ENCODE measurements around the gene C12orf60.
A peak's percentile ranks its signal among the peaks of the same experiment; 100 is the strongest.
"Not testable (repeated sequence)": the region's sequence is repeated elsewhere in the genome, so short reads cannot be mapped to it uniquely, and the experiment has no call there.

C12orf60 gene

GRCh38 chr12:14803011-14803829 lies at the start of gene C12orf60, which contains the start of gene WBP11:
Gene C12orf60, plus strand, starts transcription at chr12:14803670. Its CDS starts 19,266 bp downstream, at chr12:14822936.
Gene WBP11, minus strand, starts transcription at chr12:14803478. Its CDS starts 2,095 bp downstream, at chr12:14801383.
- peak; percentile 84 to 87 for DNase-seq

- no peak for DNase-seq
Measured at GRCh38 chr12:14756334-14757143, 46.9 kb upstream of the C12orf60 start.

- DNase-seq = not testable (repeated sequence)
Measured at GRCh38 chr12:14759711-14760280, 43.7 kb upstream of the C12orf60 start.

GRCh38 chr12:14765398-14765797 lies 38.1 kb upstream of the C12orf60 start:
- no peak for DNase-seq

- DNase-seq = not testable (repeated sequence)
Measured at GRCh38 chr12:14766020-14766419, 37.5 kb upstream of the C12orf60 start.

- DNase-seq = no peak
Measured at GRCh38 chr12:14766649-14767215, 36.7 kb upstream of the C12orf60 start.

GRCh38 chr12:14767617-14768016 lies 35.9 kb upstream of the C12orf60 start:
- DNase-seq = no peak

GRCh38 chr12:14768823-14769405 lies 34.6 kb upstream of the C12orf60 start:
- DNase-seq = peak; percentile 17 to 33

GRCh38 chr12:14769466-14769968 lies 34.0 kb upstream of the C12orf60 start:
- peak in 1 of 2 donors; percentile 2 for DNase-seq

- peak; percentile 80 to 84 for DNase-seq
Measured at GRCh38 chr12:14769969-14770495, 33.4 kb upstream of the C12orf60 start.

- DNase-seq = peak; percentile 88 to 95
Measured at GRCh38 chr12:14770496-14771461, 32.7 kb upstream of the C12orf60 start.

- DNase-seq = peak; percentile 44
Measured at GRCh38 chr12:14771651-14772137, 31.8 kb upstream of the C12orf60 start.

GRCh38 chr12:14772946-14773345 lies 30.5 kb upstream of the C12orf60 start:
- no peak for DNase-seq

GRCh38 chr12:14773685-14774073 lies 29.8 kb upstream of the C12orf60 start:
- DNase-seq = no peak

GRCh38 chr12:14774074-14774905 lies 29.2 kb upstream of the C12orf60 start:
- DNase-seq = peak; percentile 82 to 85

GRCh38 chr12:14774906-14775635 lies 28.4 kb upstream of the C12orf60 start:
- DNase-seq = peak; percentile 18 to 31

GRCh38 chr12:14775636-14775980 lies 27.9 kb upstream of the C12orf60 start:
- DNase-seq = no peak

GRCh38 chr12:14776236-14776961 lies 27.1 kb upstream of the C12orf60 start:
- DNase-seq = no peak
